ENCODE data around the gene PTPN4.

The PTPN4 gene

GRCh38 chr2:119759451-119760236 lies at the start of gene PTPN4:
Gene PTPN4, plus strand, starts transcription at chr2:119759922. Its CDS starts 49,932 bp downstream, at chr2:119809854.
- H3K4me1 Mint-ChIP-seq (ENCODE audit: low read depth) = peaks cover 58% of the 10 kb centered on the region
- no peaks in the 10 kb centered on the region for H3K27me3 Mint-ChIP-seq
- DNase-seq = peak; percentile 94
- peak within 1 kb of the TSS; percentile 96 for H3K27ac Mint-ChIP-seq
- H3K36me3 Mint-ChIP-seq (ENCODE audit: low read depth) = peaks cover 11% of the 10 kb centered on the region
- H3K4me3 Mint-ChIP-seq = peak within 1 kb of the TSS; percentile 92
- H3K9me3 Mint-ChIP-seq = no peaks in the 10 kb centered on the region

DNA sequence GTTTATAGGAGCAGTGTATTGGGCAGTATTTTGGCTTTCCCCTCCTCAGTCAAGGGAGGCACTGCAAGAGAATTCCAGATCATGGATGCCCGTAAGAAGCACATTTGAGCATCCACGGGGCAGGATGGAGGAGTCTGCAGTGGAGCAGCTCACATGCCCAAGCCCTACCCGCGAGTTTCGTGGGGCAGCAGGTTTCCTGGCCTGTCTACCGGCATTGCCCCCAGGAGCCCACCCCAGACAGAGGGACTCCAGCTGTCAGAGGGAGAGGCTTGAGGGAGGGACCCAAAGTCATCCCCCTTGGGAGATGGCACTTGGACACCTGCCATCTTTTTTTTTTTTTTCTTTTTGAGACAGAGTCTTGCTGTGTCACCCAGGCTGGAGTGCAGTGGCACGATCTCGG lies 49.4 kb upstream of the PTPN4 start:
- H3K27ac Mint-ChIP-seq = no peak overlapping the region
- DNase-seq = no peak
- H3K9me3 Mint-ChIP-seq = no peaks in the 10 kb centered on the region
- H3K36me3 Mint-ChIP-seq (ENCODE audit: low read depth) = no peaks in the 10 kb centered on the region
- H3K27me3 Mint-ChIP-seq = peaks cover 3% of the 10 kb centered on the region
- H3K4me1 Mint-ChIP-seq (ENCODE audit: low read depth) = peaks cover 1% of the 10 kb centered on the region
- no peak overlapping the region for H3K4me3 Mint-ChIP-seq

DNA sequence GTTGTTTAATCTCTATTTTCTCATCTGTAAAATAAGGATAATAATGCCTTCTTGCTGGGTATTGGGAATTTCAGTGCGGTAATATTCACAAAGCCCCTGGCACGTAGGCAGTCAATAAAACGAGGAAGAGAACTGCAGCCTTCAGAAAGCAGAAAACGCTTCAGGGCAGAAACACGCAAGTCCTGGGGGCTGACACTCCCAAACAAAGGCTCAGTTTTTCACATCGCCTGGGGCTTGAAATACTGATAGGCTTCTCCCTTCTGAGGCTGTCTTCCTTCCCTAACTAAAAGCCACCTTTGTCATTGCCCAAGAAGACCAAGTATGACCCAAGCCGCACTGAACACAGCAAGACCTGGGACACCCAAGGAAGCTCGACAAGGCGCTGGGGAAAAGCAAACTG lies 48.4 kb upstream of the PTPN4 start:
- Mint-ChIP-seq H3K36me3 (ENCODE audit: low read depth) (no peaks in the 10 kb centered on the region), H3K27ac (no peak overlapping the region), H3K27me3 (peaks cover 3% of the 10 kb centered on the region), H3K4me1 (ENCODE audit: low read depth) (no peaks in the 10 kb centered on the region), H3K9me3 (no peaks in the 10 kb centered on the region), H3K4me3 (no peak overlapping the region)
- no peak for DNase-seq

DNA sequence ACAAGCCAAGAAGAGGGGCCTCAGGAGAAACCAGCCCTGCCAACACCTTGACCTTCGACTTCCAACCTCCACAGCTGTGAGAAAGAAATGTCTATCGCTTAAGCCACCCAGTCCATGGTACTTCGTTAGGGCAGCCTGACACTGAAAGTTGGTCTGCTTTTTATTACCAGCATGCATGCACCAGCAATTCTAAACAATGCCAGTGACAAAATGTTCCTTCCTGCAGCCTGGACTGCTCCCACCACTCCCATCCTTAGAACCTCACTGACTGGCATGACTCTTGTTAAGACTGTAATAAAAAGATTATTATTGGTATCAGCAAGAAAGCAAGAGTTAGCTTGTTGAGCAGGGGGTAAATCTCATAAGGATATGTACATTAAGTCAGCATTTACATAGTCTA lies 47.2 kb upstream of the PTPN4 start:
- no peak for DNase-seq
- Mint-ChIP-seq H3K27me3 (peaks cover 3% of the 10 kb centered on the region), H3K4me3 (no peak overlapping the region), H3K9me3 (no peaks in the 10 kb centered on the region), H3K4me1 (ENCODE audit: low read depth) (no peaks in the 10 kb centered on the region), H3K27ac (no peak overlapping the region), H3K36me3 (ENCODE audit: low read depth) (no peaks in the 10 kb centered on the region)

DNA sequence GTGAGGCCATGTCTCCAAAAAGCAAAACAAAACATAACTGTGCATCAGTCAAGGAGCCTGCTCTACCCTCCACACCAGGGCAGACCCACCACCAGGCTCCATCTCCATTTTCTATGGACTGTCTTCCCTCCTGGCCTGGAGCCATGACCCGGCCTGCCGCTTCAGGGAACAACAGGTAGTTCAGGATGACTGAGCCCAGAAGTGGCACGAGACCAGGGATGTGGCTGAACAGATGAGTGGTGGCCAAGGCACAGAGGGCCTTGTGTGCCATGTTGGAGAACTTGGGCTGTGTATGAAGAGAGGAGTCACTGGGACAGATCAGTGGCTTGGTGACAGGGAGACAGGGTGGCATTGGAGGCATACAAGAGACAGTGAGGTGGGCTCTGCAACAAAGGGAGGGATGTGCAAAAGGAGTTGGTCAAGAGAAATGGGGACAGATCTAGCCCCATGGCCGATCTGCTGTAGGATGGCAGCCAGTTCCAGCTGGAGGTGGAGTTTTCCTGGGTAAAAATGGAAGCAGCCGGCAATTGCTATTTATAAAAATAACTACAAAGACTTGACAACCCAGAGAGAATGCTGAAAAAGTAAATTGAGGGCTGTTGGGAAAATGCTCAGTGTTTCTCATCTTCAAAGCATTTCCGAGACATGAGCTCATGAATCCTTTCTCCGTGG lies 45.8 kb upstream of the PTPN4 start:
- H3K4me1 Mint-ChIP-seq (ENCODE audit: low read depth) = peaks cover 7% of the 10 kb centered on the region
- no peak overlapping the region for H3K4me3 Mint-ChIP-seq
- H3K9me3 Mint-ChIP-seq = no peaks in the 10 kb centered on the region
- no peak overlapping the region for H3K27ac Mint-ChIP-seq
- DNase-seq = no peak
- no peaks in the 10 kb centered on the region for H3K36me3 Mint-ChIP-seq (ENCODE audit: low read depth)
- peaks cover 3% of the 10 kb centered on the region for H3K27me3 Mint-ChIP-seq

GRCh38 chr2:119715409-119716283 lies 44.1 kb upstream of the PTPN4 start:
- Mint-ChIP-seq H3K36me3 (ENCODE audit: low read depth) (no peaks in the 10 kb centered on the region), H3K4me3 (no peak overlapping the region), H3K27ac (no peak overlapping the region), H3K27me3 (peaks cover 3% of the 10 kb centered on the region), H3K4me1 (ENCODE audit: low read depth) (peaks cover 10% of the 10 kb centered on the region), H3K9me3 (no peaks in the 10 kb centered on the region)
- no peak for DNase-seq

GRCh38 chr2:119716284-119716672 lies 43.4 kb upstream of the PTPN4 start:
- Mint-ChIP-seq H3K4me1 (ENCODE audit: low read depth) (peaks cover 10% of the 10 kb centered on the region), H3K4me3 (no peak overlapping the region), H3K36me3 (ENCODE audit: low read depth) (no peaks in the 10 kb centered on the region), H3K27ac (no peak overlapping the region), H3K27me3 (peaks cover 3% of the 10 kb centered on the region), H3K9me3 (no peaks in the 10 kb centered on the region)
- DNase-seq = no peak

DNA sequence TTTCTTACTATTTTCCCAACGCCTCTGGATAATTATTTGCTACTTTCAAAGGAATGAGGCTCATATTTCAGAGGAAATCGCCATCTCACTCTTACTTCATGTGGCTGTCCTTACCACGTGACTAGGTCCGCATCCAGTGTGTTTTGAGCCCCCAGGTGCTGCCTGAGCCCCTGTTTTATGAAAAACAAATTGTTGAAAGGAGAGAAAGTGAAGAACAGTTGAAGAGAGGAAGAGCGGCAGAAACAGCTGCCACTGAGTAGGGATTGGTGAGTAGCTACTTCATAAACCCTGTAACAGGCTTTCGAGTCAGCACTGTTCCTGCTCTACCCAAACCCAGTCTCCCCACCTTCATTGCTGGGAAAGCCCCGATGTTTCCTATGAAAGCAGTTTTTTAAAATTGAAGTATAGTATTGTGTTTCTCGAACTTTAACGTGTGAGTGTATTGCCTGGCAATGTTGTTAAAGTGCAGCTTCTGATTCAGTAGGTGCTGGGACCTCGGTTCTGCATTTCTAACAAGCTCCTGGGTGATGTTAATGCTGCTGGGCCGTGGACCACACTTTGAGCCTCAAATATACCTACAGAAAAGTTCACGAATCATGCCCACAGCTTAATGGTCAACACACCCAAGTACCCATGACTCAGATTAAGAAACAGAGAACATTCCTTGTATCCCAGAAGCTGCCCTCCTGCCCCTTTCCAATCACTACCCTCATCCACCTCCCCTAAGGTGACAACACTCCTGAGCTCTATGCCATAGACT lies 41.0 kb upstream of the PTPN4 start:
- no peaks in the 10 kb centered on the region for H3K36me3 Mint-ChIP-seq (ENCODE audit: low read depth)
- peaks cover 13% of the 10 kb centered on the region for H3K4me1 Mint-ChIP-seq (ENCODE audit: low read depth)
- no peak for DNase-seq
- peak overlapping the region; percentile 45 for H3K27ac Mint-ChIP-seq
- H3K4me3 Mint-ChIP-seq = no peak overlapping the region
- no peaks in the 10 kb centered on the region for H3K9me3 Mint-ChIP-seq
- H3K27me3 Mint-ChIP-seq = peaks cover 3% of the 10 kb centered on the region

DNA sequence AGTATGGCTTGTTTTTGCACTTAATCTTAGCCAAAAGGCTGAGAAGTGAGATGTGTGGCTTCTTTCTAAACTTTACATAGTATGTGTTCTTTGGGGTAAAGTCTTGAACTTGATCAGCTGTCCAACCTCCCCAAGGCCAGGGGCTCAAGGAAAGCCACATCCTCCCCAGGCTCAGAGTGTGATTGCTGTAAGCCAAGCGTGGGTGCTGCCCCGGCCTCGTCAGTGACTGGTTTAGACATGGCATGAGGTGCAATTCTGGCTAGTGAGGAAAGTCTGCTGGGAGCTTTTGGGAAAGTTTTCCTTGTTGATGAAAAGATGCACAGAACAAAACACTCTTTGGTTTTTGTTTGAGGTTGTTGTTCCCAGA lies 40.5 kb upstream of the PTPN4 start:
- Mint-ChIP-seq H3K4me3 (no peak overlapping the region), H3K27ac (peak overlapping the region; percentile 37)

GRCh38 chr2:119721043-119721442 lies 38.7 kb upstream of the PTPN4 start:
- H3K36me3 Mint-ChIP-seq (ENCODE audit: low read depth) = no peaks in the 10 kb centered on the region
- no peak overlapping the region for H3K4me3 Mint-ChIP-seq
- DNase-seq = no peak
- H3K9me3 Mint-ChIP-seq = no peaks in the 10 kb centered on the region
- no peak overlapping the region for H3K27ac Mint-ChIP-seq
- H3K4me1 Mint-ChIP-seq (ENCODE audit: low read depth) = peaks cover 17% of the 10 kb centered on the region
- no peaks in the 10 kb centered on the region for H3K27me3 Mint-ChIP-seq

More for the DNA sequence above, 40.5 kb upstream of the PTPN4 start:
- no peaks in the 10 kb centered on the region for H3K27me3 Mint-ChIP-seq
- peaks cover 17% of the 10 kb centered on the region for H3K4me1 Mint-ChIP-seq (ENCODE audit: low read depth)
- no peaks in the 10 kb centered on the region for H3K36me3 Mint-ChIP-seq (ENCODE audit: low read depth)
- no peak for DNase-seq
- no peaks in the 10 kb centered on the region for H3K9me3 Mint-ChIP-seq

DNA sequence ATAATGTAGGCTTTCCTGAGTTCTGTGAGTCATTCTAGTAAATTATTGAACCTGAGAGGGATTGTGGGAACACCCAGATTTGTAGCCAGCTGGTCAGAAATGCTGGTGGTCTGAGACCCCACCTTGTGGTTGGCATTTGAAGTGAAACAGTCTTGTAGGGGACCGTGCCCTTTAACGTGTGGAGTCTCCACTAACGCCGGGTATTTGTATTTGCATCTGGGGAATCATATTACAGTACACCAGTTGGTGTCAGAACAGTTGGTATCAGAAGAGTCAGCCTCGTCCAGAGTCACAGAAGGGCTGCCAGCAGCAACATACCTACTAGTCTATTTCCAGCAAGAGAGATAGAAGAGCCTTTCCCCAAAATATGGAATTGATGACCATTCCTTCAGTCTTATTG lies 38.3 kb upstream of the PTPN4 start:
- Mint-ChIP-seq H3K27ac (no peak overlapping the region), H3K27me3 (no peaks in the 10 kb centered on the region), H3K36me3 (ENCODE audit: low read depth) (no peaks in the 10 kb centered on the region), H3K4me1 (ENCODE audit: low read depth) (peaks cover 17% of the 10 kb centered on the region), H3K9me3 (no peaks in the 10 kb centered on the region), H3K4me3 (no peak overlapping the region)
- DNase-seq = no peak

GRCh38 chr2:119721904-119722303 lies 37.8 kb upstream of the PTPN4 start:
- H3K4me3 Mint-ChIP-seq = no peak overlapping the region
- H3K27ac Mint-ChIP-seq = no peak overlapping the region

DNA sequence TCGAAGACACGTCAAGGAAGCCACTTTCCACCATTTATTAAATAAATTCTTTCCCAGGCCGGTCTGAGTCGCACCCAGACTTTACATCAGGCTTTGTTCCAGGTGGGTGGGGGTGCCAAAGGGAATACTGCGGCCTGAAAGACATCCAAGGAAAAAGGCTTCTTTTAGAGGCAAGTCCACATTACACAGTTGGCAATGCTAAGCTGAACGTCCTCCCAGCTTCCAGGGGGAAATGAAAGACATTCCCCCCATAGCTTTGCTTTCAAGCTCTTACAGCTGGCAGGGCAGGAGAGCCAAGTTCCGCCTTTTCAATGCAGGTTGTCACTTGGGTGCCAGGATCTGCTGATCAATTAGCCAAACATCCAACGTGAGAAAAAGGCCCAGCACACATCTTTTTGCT lies 36.5 kb upstream of the PTPN4 start:
- Mint-ChIP-seq H3K36me3 (ENCODE audit: low read depth) (no peaks in the 10 kb centered on the region), H3K27me3 (no peaks in the 10 kb centered on the region), H3K4me1 (ENCODE audit: low read depth) (peaks cover 17% of the 10 kb centered on the region), H3K9me3 (no peaks in the 10 kb centered on the region), H3K4me3 (no peak overlapping the region), H3K27ac (no peak overlapping the region)
- DNase-seq = no peak

More at GRCh38 chr2:119721904-119722303, 37.8 kb upstream of the PTPN4 start:
- no peaks in the 10 kb centered on the region for H3K36me3 Mint-ChIP-seq (ENCODE audit: low read depth)
- no peaks in the 10 kb centered on the region for H3K27me3 Mint-ChIP-seq
- H3K4me1 Mint-ChIP-seq (ENCODE audit: low read depth) = peaks cover 17% of the 10 kb centered on the region
- H3K9me3 Mint-ChIP-seq = no peaks in the 10 kb centered on the region
- no peak for DNase-seq

DNA sequence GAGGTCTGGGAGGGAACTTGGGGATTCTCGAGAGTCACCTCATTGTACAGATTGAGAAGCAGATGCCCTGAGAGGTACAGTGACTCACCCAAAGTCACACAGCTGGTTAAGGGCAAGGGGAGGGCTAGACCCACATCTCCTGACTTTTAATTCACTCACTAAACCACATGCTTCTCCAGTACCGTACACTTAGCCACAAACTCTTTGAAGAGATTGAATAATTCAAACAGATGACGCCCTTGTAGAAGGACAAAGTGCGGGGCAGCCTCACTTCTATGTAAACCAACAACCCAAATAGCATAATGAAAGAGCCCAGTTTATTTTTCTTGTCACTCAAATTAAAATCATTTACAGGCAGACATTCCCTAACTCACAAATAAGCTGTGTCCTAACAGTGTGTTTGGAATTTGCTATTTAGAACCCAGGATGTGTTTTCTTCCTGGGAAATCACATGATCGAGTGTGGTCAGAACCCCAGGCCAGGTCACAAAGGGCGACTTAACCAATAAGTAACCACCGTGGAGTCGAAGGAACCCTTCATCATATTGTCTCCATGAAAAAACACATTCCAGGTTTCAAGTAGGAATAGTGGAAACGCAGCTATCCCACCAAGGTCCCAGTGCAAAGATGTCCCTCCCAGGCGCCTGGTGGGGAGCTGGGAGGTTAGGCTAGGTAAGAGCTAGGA lies 35.8 kb upstream of the PTPN4 start:
- DNase-seq = no peak
- H3K27me3 Mint-ChIP-seq = no peaks in the 10 kb centered on the region
- H3K4me1 Mint-ChIP-seq (ENCODE audit: low read depth) = peaks cover 10% of the 10 kb centered on the region
- no peak overlapping the region for H3K4me3 Mint-ChIP-seq
- peak overlapping the region; percentile 7 for H3K27ac Mint-ChIP-seq
- no peaks in the 10 kb centered on the region for H3K9me3 Mint-ChIP-seq
- no peaks in the 10 kb centered on the region for H3K36me3 Mint-ChIP-seq (ENCODE audit: low read depth)
